Fibroblast of mammary gland (primary cell): Measurements from ENCODE around the gene DPYSL4.

ENCODE experiments used
- DNase-seq: peaks from one replicate; pipeline ENCODE4 v3.0.0-alpha.2; 2010; ENCODE audit warnings: low read depth
- H3K4me3 ChIP-seq: 2 replicates; pipeline ENCODE4 v1.5.1; 2011; ENCODE audit warnings: low read depth, mild to moderate bottlenecking, low read length, moderate library complexity; ENCODE audit not compliant: control insufficient read depth
- CTCF ChIP-seq: conservative IDR thresholded peaks from 2 replicates; pipeline ENCODE4 v1.5.1; 2011; ENCODE audit warnings: low read depth, low read length, inconsistent platforms; ENCODE audit not compliant: control insufficient read depth, insufficient read depth

Gene DPYSL4

GRCh38 chr10:132181691-132182425 is 4.9 kb upstream of the DPYSL4 start:
- no peak for DNase-seq
- TF ChIP-seq CTCF = no peak
- no peak overlapping the region for H3K4me3 ChIP-seq

GRCh38 chr10:132182591-132182990 is 4.2 kb upstream of the DPYSL4 start:
- no peak for DNase-seq
- no peak for TF ChIP-seq CTCF
- no peak overlapping the region for H3K4me3 ChIP-seq

GRCh38 chr10:132183046-132183445 is 3.7 kb upstream of the DPYSL4 start:
- no peak overlapping the region for H3K4me3 ChIP-seq
- no peak for TF ChIP-seq CTCF
- DNase-seq = no peak

GRCh38 chr10:132184816-132185593 is 1.7 kb upstream of the DPYSL4 start:
- H3K4me3 ChIP-seq = no peak overlapping the region
- DNase-seq = no peak
- TF ChIP-seq CTCF = no peak

- DNase-seq = no peak
- TF ChIP-seq CTCF = no peak
- H3K4me3 ChIP-seq = no peak overlapping the region
These were observed 904 bp upstream of the DPYSL4 start for GRCh38 chr10:132185601-132186487.

GRCh38 chr10:132187430-132188138 is 836 bp downstream of the DPYSL4 start:
- no peak for TF ChIP-seq CTCF
- DNase-seq = no peak
- no peak overlapping the region for H3K4me3 ChIP-seq
